Kidney (tissue), 14 donors: ENCODE data around the gene IGSF23. TPM values are rescaled to one million over a fixed set of nuclear protein-coding genes. Genes with fewer than 3 reads are reported as not detected.

Experiments
- DNase-seq, 5 donors: peaks; one replicate each; pipeline ENCODE4 v3.0.0-alpha.2; 2013 to 2020
- FAIRE-seq: peaks from 2 replicates; lab custom pipeline; 2012; peaks lifted over from hg19 to GRCh38; lab: Jason Lieb, UNC
- H3K27ac ChIP-seq, 2 donors: one replicate each; pipeline ENCODE4 v1.7.0; 2013; ENCODE audit warnings: low read depth in 2 of 2, low read length in 2 of 2, inconsistent platforms in 1 of 2
- H3K27me3 ChIP-seq: one replicate; pipeline ENCODE4 v1.7.1; 2013; ENCODE audit warnings: low read length, inconsistent platforms; ENCODE audit not compliant: control insufficient read depth, insufficient read depth
- H3K36me3 ChIP-seq, 3 donors: one replicate each; pipeline versions ENCODE4 v1.7.0 to v1.7.1; 2013; ENCODE audit warnings: low read length in 3 of 3, control low read depth in 1 of 3, inconsistent platforms in 1 of 3; ENCODE audit not compliant: insufficient read depth in 3 of 3, control insufficient read depth in 2 of 3
- H3K4me1 ChIP-seq, 3 donors: one replicate each; pipeline versions ENCODE4 v1.7.0 to v1.7.1; 2013; ENCODE audit warnings: low read length in 3 of 3, inconsistent platforms in 1 of 3, low read depth in 1 of 3; ENCODE audit not compliant: control insufficient read depth in 2 of 3, insufficient read depth in 2 of 3
- H3K4me3 ChIP-seq, 3 donors: one replicate each; pipeline versions ENCODE4 v1.7.0 to v1.8.1; 2013; ENCODE audit warnings: low read length in 3 of 3, control low read depth in 1 of 3, inconsistent platforms in 1 of 3
- H3K9ac ChIP-seq, 3 donors: one replicate each; pipeline versions ENCODE4 v1.7.0 to v1.7.1; 2013; ENCODE audit warnings: low read length in 3 of 3, control low read depth in 1 of 3, inconsistent platforms in 1 of 3
- H3K9me3 ChIP-seq, 3 donors: one replicate each; pipeline versions ENCODE4 v1.7.0 to v1.7.1; 2013; ENCODE audit warnings: low read length in 3 of 3, control low read depth in 1 of 3, inconsistent platforms in 1 of 3; ENCODE audit not compliant: control insufficient read depth in 2 of 3, insufficient read depth in 1 of 3
- CTCF ChIP-seq: IDR thresholded peaks from 3 replicates; pipeline ENCODE4 v1.5.1; 2012; ENCODE audit warnings: mild to moderate bottlenecking, moderate library complexity, borderline replicate concordance; ENCODE audit not compliant: insufficient read depth; ENCODE audit errors: extremely low read depth
- intact Hi-C: fragments of 100-400 bp; cut with DNase I; formaldehyde crosslinking; loops from one replicate; pipeline ENCODE4 v1.11.1; 2022
- polyA plus RNA-seq: library from polyadenylated mRNA; stranded (reverse); fragments of 350-450 nt; fragmentation: Illumina TruSeq; extraction: RNeasy Lipid Tissue Mini Kit (QIAGEN cat#74804); gene quantifications from one replicate; pipeline ENCODE4 v1.2.3, GENCODE V29; 2014; ENCODE audit warnings: low read depth, low replicate concordance; ENCODE audit not compliant: insufficient read depth
- total RNA-seq: library from RNA; stranded (reverse); fragmentation: NEBNext Ultra II Directional; extraction: Animal tissue kit (Norgen Biotek cat#: 25700); gene quantifications from one replicate; pipeline ENCODE4 v1.2.1, GENCODE V29; 2021
- donor health status: control.
- donor health status: control.
- donor health status: control.
- donor health status: control.
- donor health status: control.
- donor health status: DM: yes; HTN: yes; CAD: no.
- donor health status: Normal renal cell carcinoma (clear cell type).

The IGSF23 gene
- total and polyA plus RNA-seq, 2 donors from 2014 or later = not detected

DNA sequence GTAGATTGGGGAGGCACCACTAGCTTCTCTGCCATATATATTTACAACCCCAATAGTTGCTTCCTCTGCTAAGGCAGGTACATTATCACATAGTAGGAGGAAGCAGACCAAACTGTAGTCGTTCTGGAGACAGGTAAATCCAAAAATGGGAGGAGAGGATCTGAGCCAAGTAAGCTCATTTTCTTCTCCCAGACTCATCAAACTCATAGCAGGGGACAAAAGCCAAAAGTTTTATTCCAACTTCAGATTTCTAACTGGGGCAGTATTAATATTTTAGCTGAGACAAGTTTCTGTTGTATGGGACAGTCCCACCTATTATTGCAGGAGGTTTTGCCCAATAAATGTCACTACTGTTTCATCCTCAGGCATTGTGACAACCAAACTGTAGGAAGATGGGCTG is 7.8 kb upstream of the IGSF23 start:
- H3K9me3 ChIP-seq = no peaks in the 10 kb centered on the region
- DNase-seq (no peak), FAIRE-seq (no peak)
- TF ChIP-seq CTCF = no peak
- peaks cover 0 to 5% (median 0%) of the 10 kb centered on the region in 3 donors for H3K4me1 ChIP-seq
- H3K27me3 ChIP-seq = no peaks in the 10 kb centered on the region
- no peak overlapping the region for H3K27ac ChIP-seq
- intact Hi-C loops = no loop called here
- H3K4me3 ChIP-seq = no peak overlapping the region
- no peaks in the 10 kb centered on the region for H3K36me3 ChIP-seq
- no peak overlapping the region for H3K9ac ChIP-seq

DNA sequence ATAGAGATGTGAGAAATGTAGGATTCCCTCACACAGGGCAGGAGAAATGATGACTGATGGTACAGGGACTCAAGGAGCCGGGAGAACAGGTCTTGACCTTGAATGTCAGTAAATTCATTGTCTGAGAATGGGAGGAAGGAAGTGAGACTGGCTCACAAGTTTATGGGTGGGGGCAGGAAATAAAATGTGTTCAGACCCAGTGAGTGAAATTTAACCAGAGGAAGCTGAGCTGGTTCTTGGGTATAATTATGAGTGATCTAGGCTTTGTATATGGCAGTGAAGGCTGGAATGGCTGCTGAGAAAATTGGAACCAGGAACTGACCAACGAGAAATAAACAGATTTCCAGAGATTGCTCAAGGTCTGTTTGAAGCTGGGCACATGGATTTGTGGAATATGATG is 6.3 kb upstream of the IGSF23 start:
- no peaks in the 10 kb centered on the region for H3K36me3 ChIP-seq
- FAIRE-seq = no peak
- H3K27me3 ChIP-seq = no peaks in the 10 kb centered on the region
- DNase-seq = peak in 1 of 5 donors; percentile 63
- no peak for TF ChIP-seq CTCF
- no peak overlapping the region for H3K4me3 ChIP-seq
- no peaks in the 10 kb centered on the region for H3K9me3 ChIP-seq
- intact Hi-C loops = no loop called here
- no peak overlapping the region for H3K9ac ChIP-seq
- peaks cover 0 to 5% (median 0%) of the 10 kb centered on the region in 3 donors for H3K4me1 ChIP-seq
- H3K27ac ChIP-seq = no peak overlapping the region

DNA sequence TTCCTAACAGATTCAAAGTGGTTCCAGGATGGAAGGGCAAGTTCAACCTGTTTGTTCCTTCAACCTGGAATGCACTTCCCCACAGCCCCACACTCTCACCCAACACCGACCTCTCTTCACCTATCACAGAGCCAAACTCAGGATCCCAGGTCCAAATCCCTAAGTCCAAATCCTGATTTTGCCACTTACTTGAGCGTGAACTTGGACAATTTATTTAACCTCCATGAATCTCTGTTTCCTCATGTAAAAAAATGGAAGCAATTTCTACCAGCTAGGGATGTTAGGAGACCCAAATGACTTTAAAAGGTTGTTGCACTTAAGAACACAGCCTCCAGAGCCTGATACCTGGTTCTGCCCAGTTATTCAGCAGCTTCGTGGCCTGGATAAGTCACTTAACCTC is 5.4 kb upstream of the IGSF23 start:
- DNase-seq (no peak), FAIRE-seq (no peak)
- H3K27me3 ChIP-seq = no peaks in the 10 kb centered on the region
- H3K9ac ChIP-seq = no peak overlapping the region
- H3K4me3 ChIP-seq = no peak overlapping the region
- H3K36me3 ChIP-seq = no peaks in the 10 kb centered on the region
- peaks cover 0 to 5% (median 0%) of the 10 kb centered on the region in 3 donors for H3K4me1 ChIP-seq
- H3K27ac ChIP-seq = no peak overlapping the region
- no peak for TF ChIP-seq CTCF
- no peaks in the 10 kb centered on the region for H3K9me3 ChIP-seq
- intact Hi-C loops = no loop called here

- Histone ChIP-seq H3K4me3 (no peak overlapping the region), H3K4me1 (peaks cover 0 to 5% (median 0%) of the 10 kb centered on the region in 3 donors), H3K36me3 (no peaks in the 10 kb centered on the region), H3K27ac (no peak overlapping the region), H3K9ac (no peak overlapping the region), H3K9me3 (no peaks in the 10 kb centered on the region), H3K27me3 (no peaks in the 10 kb centered on the region)
- intact Hi-C loops = no loop called here
- DNase-seq (peak in 2 of 5 donors; percentile 71 to 81), FAIRE-seq (no peak)
- TF ChIP-seq CTCF = no peak
Measured at GRCh38 chr19:44608391-44608821, 5.0 kb upstream of the IGSF23 start.
